Measurements from ENCODE around the gene ORAI1.
"Not testable (repeated sequence)": the region's sequence is repeated elsewhere in the genome, so short reads cannot be mapped to it uniquely, and the experiment has no call there.

ORAI1 gene

DNA sequence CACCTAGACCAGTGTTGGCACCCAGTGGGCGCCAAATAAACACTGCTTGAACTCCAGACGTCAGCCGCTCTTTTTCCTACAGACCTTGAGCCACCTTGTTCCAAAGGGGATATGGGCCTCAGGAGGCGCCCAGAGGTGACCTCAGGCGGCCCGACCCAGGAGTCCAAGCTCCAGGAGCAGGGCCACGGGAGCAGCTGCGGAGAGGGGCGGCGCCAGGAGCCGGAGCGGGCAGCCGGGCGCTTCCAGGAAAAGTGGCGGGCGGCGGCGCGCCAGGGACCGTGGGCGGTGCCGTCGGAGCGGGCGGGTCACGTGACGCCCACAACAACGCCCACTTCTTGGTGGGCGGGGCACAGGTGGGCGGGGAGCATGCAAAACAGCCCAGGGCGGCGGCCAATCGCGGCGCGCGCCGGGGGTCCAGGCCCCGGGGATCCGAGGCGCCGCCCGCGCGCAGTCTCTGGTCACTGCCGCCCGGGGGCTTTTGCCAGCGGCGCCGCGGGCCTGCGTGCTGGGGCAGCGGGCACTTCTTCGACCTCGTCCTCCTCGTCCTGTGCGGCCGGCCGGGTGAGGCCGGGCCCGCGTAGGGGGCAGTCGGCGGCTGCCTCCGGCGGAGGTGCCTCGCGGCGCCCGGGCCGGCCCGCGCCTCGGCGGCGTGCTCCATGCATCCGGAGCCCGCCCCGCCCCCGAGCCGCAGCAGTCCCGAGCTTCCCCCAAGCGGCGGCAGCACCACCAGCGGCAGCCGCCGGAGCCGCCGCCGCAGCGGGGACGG, at the start of gene ORAI1:
Gene ORAI1 (plus strand): TSS at position 444 of the 766 bp plus-strand sequence.
- peak; percentile 83 to 85 for DNase-seq

GRCh38 chr12:121576851-121577391, 49.4 kb upstream of the ORAI1 start:
- DNase-seq, result peak in 1 of 2 experiments; percentile 25

DNA sequence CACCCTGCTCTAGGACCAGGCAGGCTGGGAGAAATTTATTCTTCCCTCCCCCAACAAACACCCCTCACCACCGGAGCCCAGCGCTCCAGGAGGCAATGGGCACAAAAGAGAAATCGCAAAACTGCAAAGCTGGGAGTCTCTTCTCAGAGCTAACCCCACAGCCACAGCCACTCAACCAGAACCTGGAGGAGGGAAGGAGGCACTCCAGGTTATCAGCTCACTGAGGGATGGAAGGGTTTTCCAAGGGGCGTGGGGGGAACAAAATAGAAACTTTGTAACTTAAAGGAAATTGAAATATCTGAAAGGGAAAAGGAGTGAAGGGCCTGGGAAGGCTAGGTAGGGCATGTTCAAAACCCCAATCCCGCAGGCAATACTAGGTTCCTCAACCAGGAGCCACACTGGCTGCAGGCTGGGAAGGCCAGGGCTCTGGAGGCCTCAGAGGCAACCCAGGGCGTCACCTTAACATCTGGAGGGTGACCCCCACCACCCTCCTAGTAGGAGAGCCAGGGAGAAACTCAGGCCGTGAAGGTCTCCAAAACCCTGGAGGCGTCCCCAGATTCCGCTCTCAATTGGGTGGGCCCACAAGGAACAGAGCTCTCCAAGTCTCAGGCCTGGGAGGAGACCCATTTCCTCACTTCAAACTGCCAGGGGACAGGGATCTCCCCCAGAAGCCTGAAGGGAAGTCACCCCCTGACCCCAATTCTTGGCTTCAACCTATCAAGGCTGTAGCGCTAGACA, 48.7 kb upstream of the ORAI1 start:
- DNase-seq, result no peak

- DNase-seq, result no peak
These were observed 47.8 kb upstream of the ORAI1 start for GRCh38 chr12:121578230-121579189.

GRCh38 chr12:121579190-121579791, 47.0 kb upstream of the ORAI1 start:
- peak; percentile 38 to 44 for DNase-seq

- DNase-seq, result peak; percentile 45 to 53
These were observed 46.1 kb upstream of the ORAI1 start for GRCh38 chr12:121579981-121580868.

- DNase-seq, result no peak
These were observed 45.2 kb upstream of the ORAI1 start, which contains the start of gene KDM2B for GRCh38 chr12:121580959-121581685. Gene KDM2B, minus strand, starts transcription at chr12:121581023. Its CDS starts 112 bp downstream, at chr12:121580911.

- peak in 1 of 2 experiments; percentile 5 for DNase-seq
These were observed 44.5 kb upstream of the ORAI1 start for GRCh38 chr12:121581686-121582429.

DNA sequence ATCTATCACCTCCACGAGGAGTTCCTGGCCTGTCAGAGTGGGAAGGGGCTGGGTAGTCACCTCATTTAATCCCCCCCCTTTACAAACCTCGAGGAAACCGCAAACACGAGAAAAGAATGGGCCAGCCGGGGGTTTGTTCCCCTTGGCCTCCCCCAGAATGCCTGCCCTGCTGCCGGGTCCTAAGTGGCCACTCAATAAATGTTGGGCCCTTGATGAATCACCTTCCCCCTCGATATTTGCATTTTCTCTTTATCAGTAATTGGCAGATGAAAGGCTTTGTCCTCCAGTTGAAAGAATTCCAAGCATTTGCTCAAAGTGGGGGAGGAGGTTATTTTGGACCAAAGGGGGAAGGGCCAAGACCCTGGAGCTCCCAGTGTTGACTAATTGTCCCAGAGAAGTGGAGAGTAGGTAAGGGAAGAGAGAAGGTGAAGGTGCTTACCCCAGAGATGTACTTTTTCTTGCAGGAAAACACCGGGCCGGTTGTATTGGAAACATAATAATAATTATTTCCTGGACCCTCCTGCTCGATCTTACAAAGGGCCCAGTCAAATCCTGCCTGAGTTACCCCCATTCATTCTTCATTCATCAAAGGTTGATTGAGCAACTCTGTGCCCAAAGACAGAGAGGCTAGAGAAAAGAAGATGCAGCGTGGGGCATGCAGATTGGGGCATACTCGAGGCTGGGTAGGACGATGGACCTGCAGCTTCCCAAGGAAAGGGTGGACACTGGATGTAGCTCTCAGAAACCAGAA, 43.6 kb upstream of the ORAI1 start:
- no peak for DNase-seq

DNA sequence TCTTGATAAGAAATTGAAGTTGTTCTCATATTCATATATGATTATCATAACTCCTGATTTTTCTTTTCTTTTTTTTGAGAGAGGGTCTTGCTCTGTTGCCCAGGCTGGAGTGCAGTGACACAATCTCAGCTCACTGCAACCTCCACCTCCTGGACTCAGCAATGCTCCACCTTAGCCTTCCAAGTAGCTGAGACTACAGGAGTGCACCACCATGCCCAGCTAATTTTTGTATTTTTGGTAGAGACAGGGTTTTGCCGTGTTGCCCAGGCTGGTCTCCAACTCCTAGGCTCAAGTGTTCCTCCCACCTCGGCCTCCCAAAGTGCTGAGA, 43.0 kb upstream of the ORAI1 start:
- DNase-seq, result not testable (repeated sequence)

- not testable (repeated sequence) for DNase-seq
These were observed 41.4 kb upstream of the ORAI1 start for GRCh38 chr12:121584885-121585284.

DNA sequence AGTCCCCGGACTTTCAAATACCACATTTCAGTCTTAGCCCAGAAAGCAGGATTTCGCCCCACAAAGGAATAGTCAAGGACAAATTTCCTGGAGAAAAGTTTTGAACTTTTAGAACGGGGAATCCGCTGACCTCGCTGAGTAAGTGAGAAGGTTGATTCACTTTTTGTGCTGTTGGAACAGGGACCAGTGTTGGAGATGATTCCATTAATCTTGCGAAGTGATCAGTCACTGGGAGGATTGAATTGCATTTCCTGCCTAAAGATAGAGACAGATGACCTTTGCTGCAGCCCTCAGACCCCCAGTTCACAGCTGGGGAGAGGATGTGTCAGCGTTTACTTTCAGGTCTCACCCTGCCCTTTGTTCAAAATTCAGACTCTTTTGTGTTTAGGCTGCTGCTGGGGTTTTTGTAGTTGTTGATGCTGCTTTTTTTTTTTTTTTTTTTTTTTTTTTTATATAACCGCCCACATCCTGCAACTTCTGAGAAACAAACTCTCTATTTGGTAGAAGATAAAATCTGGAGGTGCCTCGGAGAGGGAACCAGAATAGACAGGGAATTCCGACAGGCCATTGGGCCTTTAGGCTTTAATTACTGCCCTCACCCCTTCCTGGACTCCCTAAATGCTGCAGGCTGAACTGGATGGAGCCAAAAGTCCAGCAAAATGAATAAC, 35.7 kb upstream of the ORAI1 start:
- DNase-seq, result no peak

DNA sequence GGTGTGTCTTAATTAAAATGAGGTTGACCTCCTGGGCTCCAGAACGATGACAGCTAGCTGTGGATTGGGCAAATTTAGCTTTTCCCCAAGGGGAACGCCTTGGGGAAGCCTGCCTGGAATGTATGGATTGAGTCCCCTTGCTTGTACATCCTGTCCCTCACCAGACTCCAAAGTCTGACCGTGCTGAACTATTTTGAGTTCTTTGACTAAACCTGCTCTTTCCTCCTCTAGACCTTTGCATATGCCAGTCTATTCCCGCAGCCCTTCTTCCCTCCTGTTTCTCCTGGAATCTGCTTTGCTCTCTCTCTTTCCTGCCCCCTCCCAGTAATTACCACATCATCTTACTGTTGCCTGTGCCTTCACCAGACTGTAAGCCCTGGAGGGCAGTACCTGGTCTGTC, 34.0 kb upstream of the ORAI1 start:
- no peak for DNase-seq

DNA sequence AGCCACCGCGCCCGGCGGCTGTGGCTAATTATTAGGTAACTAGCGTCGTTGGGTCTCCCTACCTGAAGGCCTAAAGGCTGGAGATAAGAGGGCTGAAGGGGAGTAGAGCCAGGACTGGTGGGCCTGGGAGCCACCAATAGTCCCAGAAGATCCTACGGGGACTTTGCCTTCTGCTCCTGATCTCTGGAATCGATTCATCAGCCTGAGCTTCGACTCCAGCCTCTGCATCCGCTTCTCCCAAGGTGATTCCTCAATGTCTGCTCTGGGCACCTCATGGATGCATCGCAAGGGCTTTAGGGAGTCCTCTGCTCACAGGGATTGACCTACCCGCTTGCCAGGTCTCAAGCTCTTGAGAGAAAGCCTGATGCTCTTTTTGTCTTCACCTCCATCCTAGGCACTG, 30.8 kb upstream of the ORAI1 start:
- DNase-seq, result no peak

- DNase-seq, result no peak
These were observed 29.8 kb upstream of the ORAI1 start for GRCh38 chr12:121596526-121596925.

- DNase-seq, result no peak
These were observed 25.5 kb upstream of the ORAI1 start for GRCh38 chr12:121600702-121601336.

DNA sequence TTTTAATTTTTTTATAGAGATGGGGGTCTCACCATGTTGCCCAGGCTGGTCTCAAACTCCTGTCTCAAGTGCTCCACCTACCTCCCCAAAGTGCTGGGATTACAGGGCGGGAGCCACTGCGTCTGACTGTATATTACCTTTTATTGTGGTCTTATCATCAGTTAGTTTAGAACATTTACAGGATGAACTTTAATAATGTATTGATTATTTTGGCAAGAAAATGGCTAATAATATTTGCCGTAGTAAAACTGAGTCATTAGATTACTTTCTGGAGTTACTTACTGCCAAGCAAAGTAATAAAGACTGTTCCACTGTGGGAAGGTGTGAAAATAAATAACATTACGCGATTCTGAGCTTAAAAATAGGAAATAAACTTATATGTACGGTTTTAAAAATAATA, 23.6 kb upstream of the ORAI1 start:
- no peak for DNase-seq

GRCh38 chr12:121603581-121603980, 22.7 kb upstream of the ORAI1 start:
- no peak for DNase-seq

Data from Kasumi-1 (cell line).